NCI-H748 (cell line): ENCODE results near the gene KCTD3.

Experiments
- DNase-seq: peaks from one replicate; lab custom pipeline; 2025; ENCODE audit not compliant: unreplicated experiment; lab: John Stamatoyannopoulos, UW

Gene KCTD3

GRCh38 chr1:215605011-215605621 is 38.0 kb downstream of the KCTD3 start:
- no peak for DNase-seq

- no peak for DNase-seq
Observed at GRCh38 chr1:215606036-215606435, 38.9 kb downstream of the KCTD3 start.

- DNase-seq = no peak
Observed at GRCh38 chr1:215606564-215607168, 39.6 kb downstream of the KCTD3 start.

GRCh38 chr1:215607412-215607811 is 40.3 kb downstream of the KCTD3 start:
- no peak for DNase-seq

- no peak for DNase-seq
Observed at GRCh38 chr1:215608646-215609045, 41.5 kb downstream of the KCTD3 start.

- DNase-seq = no peak
Observed at GRCh38 chr1:215612391-215612790, 45.3 kb downstream of the KCTD3 start.

- DNase-seq = no peak
Observed at GRCh38 chr1:215617979-215618378, 50.9 kb downstream of the KCTD3 start.

GRCh38 chr1:215623162-215623561 is 56.1 kb downstream of the KCTD3 start:
- DNase-seq = no peak

GRCh38 chr1:215625949-215626348 is 58.8 kb downstream of the KCTD3 start:
- DNase-seq = no peak

- DNase-seq = peak; percentile 1
Observed at GRCh38 chr1:215631040-215631439, 63.9 kb downstream of the KCTD3 start.

GRCh38 chr1:215631489-215631888 is 64.4 kb downstream of the KCTD3 start:
- peak; percentile 79 for DNase-seq

- no peak for DNase-seq
Observed at GRCh38 chr1:215635827-215636226, 68.7 kb downstream of the KCTD3 start.

- no peak for DNase-seq
Observed at GRCh38 chr1:215636258-215636965, 69.3 kb downstream of the KCTD3 start.

- DNase-seq = no peak
Observed at GRCh38 chr1:215637041-215637573, 70.0 kb downstream of the KCTD3 start.

- DNase-seq = no peak
Observed at GRCh38 chr1:215640429-215641148, 73.5 kb downstream of the KCTD3 start.

- DNase-seq = no peak
Observed at GRCh38 chr1:215643592-215644321, 76.7 kb downstream of the KCTD3 start.

GRCh38 chr1:215645182-215645581 is 78.1 kb downstream of the KCTD3 start:
- no peak for DNase-seq

- no peak for DNase-seq
Observed at GRCh38 chr1:215645861-215646260, 78.8 kb downstream of the KCTD3 start.

- no peak for DNase-seq
Observed at GRCh38 chr1:215647738-215648137, 80.6 kb downstream of the KCTD3 start.

- DNase-seq = no peak
Observed at GRCh38 chr1:215648957-215649356, 81.9 kb downstream of the KCTD3 start.
